Lung (tissue), 12 donors: Measurements from ENCODE around the gene CEP72. TPM values are rescaled to one million over a fixed set of nuclear protein-coding genes. Genes with fewer than 3 reads are reported as not detected.

Source experiments
- ATAC-seq: fragments of 200-7000 bp; cut with Tn5 transposase; one replicate; pipeline ENCODE4 v1.9.1; 2020; ENCODE audit warnings: moderate number of reproducible peaks; ENCODE audit not compliant: insufficient read depth, low FRiP score
- DNase-seq, 3 donors: peaks; one replicate each; pipeline ENCODE4 v3.0.0-alpha.2; 2013 to 2017
- H3K27ac ChIP-seq, 2 donors: one replicate each; pipeline ENCODE4 v1.5.1; 2013; ENCODE audit warnings: mild to moderate bottlenecking in 2 of 2, moderate library complexity in 2 of 2, control low read depth in 1 of 2, inconsistent platforms in 1 of 2, low read depth in 1 of 2, low read length in 1 of 2
- H3K27me3 ChIP-seq, 3 donors: one replicate each; pipeline ENCODE4 v1.5.1; 2013; ENCODE audit warnings: low read length in 2 of 3; ENCODE audit not compliant: control insufficient read depth in 3 of 3, insufficient read depth in 3 of 3
- H3K36me3 ChIP-seq, 4 donors: one replicate each; pipeline ENCODE4 v1.5.1; 2013; ENCODE audit warnings: low read length in 4 of 4, mild to moderate bottlenecking in 1 of 4, moderate library complexity in 1 of 4; ENCODE audit not compliant: control insufficient read depth in 4 of 4, insufficient read depth in 4 of 4
- H3K4me1 ChIP-seq, 5 donors: one replicate each; pipeline ENCODE4 v1.5.1; 2013; ENCODE audit warnings: low read length in 5 of 5, mild to moderate bottlenecking in 2 of 5, moderate library complexity in 1 of 5; ENCODE audit not compliant: control insufficient read depth in 5 of 5, insufficient read depth in 5 of 5
- H3K4me3 ChIP-seq: one replicate; pipeline ENCODE4 v1.5.1; 2013; ENCODE audit warnings: mild to moderate bottlenecking, control low read depth, moderate library complexity
- H3K9ac ChIP-seq, 2 donors: one replicate each; pipeline ENCODE4 v1.5.1; 2013; ENCODE audit warnings: low read length in 2 of 2, control low read depth in 1 of 2; ENCODE audit not compliant: insufficient read depth in 1 of 2
- H3K9me3 ChIP-seq, 4 donors: one replicate each; pipeline ENCODE4 v1.5.1; 2013; ENCODE audit warnings: low read length in 3 of 4, mild to moderate bottlenecking in 1 of 4, moderate library complexity in 1 of 4; ENCODE audit not compliant: control insufficient read depth in 4 of 4, insufficient read depth in 3 of 4
- WGBS, 2 donors: extraction: QIAGEN DNeasy Blood & Tissue Kit; methylation state at CpG; one replicate each; pipeline ENCODE4 v1.1.7; 2013; 5-methylcytosine and 5-hydroxymethylcytosine counted together
- polyA plus RNA-seq, 2 donors: library from polyadenylated mRNA; stranded (reverse); fragments of 200-250 nt; gene quantifications; one replicate each; pipeline ENCODE4 v1.2.1, GENCODE V29; 2013
- total RNA-seq, 2 donors: library from RNA; depleted of rRNA in 1 of 2; stranded (reverse); fragments of >200 nt in 1 of 2; gene quantifications; one replicate each; pipeline ENCODE4 v1.2.1, GENCODE V29; 2014 to 2021
- TF ChIP-seq, protein P1 (sequence below): IDR thresholded peaks from 2 replicates; pipeline ENCODE4 v1.5.1; 2012; ENCODE audit warnings: mild to moderate bottlenecking; ENCODE audit errors: control extremely low read depth, extremely low read depth
- donor health status: control.
- donor health status: control.
- donor health status: Bipolar disorder and iron deficiency.
- donor health status: healthy.
- donor health status: DM: yes; HTN: yes; CAD: no.

CEP72 gene
- total and polyA plus RNA-seq, 4 donors, result 3.1 to 12.1 (median 6.0) TPM

DNA sequence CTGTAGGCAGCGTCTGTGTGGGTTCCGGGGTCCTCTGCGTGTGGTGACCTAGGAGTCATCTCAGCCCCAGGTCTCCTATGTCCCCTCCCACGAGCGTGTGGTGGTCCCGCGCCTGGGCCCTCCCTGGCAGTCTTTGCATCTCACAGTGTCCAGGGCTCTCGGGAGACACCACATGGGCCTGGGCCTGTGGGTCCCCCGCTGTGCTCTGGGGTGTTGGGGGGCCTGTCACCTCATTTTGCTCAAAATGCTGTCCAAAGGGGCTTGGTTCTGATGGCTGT, 27.1 kb downstream of the CEP72 start:
- Histone ChIP-seq H3K27me3 (no peaks in the 10 kb centered on the region), H3K9me3 (peaks cover 0 to 10% (median 0%) of the 10 kb centered on the region in 4 donors), H3K4me3 (no peak overlapping the region), H3K4me1 (no peaks in the 10 kb centered on the region), H3K36me3 (peaks cover 7 to 60% (median 15%) of the 10 kb centered on the region in 4 donors), H3K9ac (no peak overlapping the region), H3K27ac (no peak overlapping the region)
- TF ChIP-seq, protein P1, sequence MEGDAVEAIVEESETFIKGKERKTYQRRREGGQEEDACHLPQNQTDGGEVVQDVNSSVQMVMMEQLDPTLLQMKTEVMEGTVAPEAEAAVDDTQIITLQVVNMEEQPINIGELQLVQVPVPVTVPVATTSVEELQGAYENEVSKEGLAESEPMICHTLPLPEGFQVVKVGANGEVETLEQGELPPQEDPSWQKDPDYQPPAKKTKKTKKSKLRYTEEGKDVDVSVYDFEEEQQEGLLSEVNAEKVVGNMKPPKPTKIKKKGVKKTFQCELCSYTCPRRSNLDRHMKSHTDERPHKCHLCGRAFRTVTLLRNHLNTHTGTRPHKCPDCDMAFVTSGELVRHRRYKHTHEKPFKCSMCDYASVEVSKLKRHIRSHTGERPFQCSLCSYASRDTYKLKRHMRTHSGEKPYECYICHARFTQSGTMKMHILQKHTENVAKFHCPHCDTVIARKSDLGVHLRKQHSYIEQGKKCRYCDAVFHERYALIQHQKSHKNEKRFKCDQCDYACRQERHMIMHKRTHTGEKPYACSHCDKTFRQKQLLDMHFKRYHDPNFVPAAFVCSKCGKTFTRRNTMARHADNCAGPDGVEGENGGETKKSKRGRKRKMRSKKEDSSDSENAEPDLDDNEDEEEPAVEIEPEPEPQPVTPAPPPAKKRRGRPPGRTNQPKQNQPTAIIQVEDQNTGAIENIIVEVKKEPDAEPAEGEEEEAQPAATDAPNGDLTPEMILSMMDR, result no peak
- WGBS, 2 donors, result 96 to 99% methylated on average over 9 of the region's 9 CpGs
- DNase-seq, result no peak
- ATAC-seq, result no peak

DNA sequence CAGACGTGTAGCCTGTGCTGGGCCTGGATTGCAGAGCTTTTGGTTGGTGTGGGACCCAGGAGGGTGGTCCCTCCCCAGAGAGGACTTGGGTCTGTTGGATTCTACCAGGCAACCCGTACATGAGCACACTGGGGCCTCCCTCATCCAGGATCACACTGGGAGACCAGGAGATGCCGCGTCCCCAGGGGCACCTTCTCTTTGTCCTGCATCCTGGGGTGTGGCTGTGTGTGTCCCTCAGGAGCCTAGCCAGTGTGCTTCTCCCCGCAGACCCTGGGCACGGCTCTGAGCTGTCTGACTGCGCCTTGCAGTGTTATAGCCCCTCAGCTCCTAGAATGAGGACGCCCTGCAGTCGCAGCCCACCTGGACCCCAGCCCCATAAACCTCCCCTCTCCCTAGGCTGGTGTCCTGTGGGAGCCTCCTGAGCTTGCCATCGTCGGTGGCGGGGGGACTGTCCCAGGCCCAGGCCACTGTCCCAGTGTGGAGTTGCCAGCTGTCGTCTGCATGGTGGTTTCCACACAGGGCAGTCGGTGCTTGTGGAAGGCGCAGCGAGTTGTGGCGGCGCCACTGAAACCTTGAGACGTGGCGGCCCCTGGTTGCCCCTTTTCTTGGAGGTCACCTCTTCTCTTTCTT, 27.6 kb downstream of the CEP72 start:
- TF ChIP-seq, protein P1, result no peak
- no peaks in the 10 kb centered on the region for H3K27me3 ChIP-seq
- ATAC-seq (no peak), DNase-seq (no peak)
- H3K27ac ChIP-seq, result no peak overlapping the region
- no peak overlapping the region for H3K4me3 ChIP-seq
- WGBS, 2 donors, result 97% methylated on average over 20 of the region's 20 CpGs
- peaks cover 0 to 10% (median 0%) of the 10 kb centered on the region in 4 donors for H3K9me3 ChIP-seq
- H3K4me1 ChIP-seq, result no peaks in the 10 kb centered on the region
- peaks cover 7 to 62% (median 14%) of the 10 kb centered on the region in 4 donors for H3K36me3 ChIP-seq
- H3K9ac ChIP-seq, result no peak overlapping the region

DNA sequence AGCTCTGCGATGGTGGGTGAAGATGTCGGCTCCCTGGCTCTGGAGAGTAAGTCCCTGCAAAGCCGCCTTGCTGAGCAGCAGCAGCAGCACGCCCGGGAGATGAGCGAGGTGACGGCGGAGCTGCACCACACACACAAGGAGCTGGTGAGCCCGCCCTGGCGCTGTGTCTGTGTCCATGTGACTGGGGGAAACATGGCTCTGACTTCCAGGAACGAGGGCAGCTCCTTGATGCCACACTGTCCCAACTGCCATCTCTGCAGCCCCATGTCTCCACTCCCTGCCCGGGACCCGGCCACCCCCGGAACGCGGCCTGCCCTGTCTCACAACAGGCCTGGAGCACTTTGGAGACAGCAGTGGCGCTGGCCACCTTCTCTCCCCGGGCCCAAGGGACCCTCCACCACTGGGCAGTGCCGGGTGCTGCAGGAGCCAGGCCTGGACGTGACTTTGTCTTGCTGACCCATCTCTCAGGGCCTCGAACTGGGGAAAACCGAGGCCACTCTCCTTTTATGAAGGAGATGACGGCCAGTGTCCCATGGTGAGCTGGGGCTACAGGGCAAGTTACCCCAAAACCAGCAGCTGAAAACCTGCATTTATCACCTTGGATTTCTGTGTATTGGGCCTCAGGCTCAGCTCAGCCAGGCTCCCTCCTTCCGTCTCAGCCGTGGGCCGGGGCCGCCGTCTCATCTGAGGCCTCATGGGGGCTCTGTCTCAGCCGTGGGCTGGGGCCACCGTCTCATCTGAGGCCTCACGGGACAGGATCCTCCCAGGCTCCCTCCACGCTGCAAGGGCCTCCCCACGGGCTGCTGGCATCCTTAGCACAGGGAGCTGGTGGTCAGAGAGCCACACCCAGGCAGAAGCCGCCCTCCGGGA, 28.6 kb downstream of the CEP72 start:
- no peak overlapping the region for H3K27ac ChIP-seq
- peaks cover 2 to 60% (median 11%) of the 10 kb centered on the region in 4 donors for H3K36me3 ChIP-seq

More for the DNA sequence above, 28.6 kb downstream of the CEP72 start:
- Histone ChIP-seq H3K9me3 (peaks cover 0 to 5% (median 0%) of the 10 kb centered on the region in 4 donors), H3K27me3 (no peaks in the 10 kb centered on the region), H3K9ac (no peak overlapping the region), H3K4me1 (no peaks in the 10 kb centered on the region), H3K4me3 (no peak overlapping the region)
- DNase-seq, result no peak
- 91 to 96% methylated on average over 35 of the region's 35 CpGs for WGBS, 2 donors
- ATAC-seq, result no peak
- TF ChIP-seq, protein P1, result no peak
